GM10266 (cell line): ENCODE results near the gene TOX2.

Source experiments
- DNase-seq: peaks from one replicate; pipeline ENCODE4 v3.0.0; 2012; ENCODE audit errors: extremely low spot score
- CTCF ChIP-seq: IDR thresholded peaks from 2 replicates; pipeline ENCODE4 v1.5.1; 2012; ENCODE audit warnings: mild to moderate bottlenecking, low read depth; ENCODE audit not compliant: control insufficient read depth, insufficient read depth; ENCODE audit errors: missing control alignments

The TOX2 gene

GRCh38 chr20:44067650-44068081 lies 153.0 kb downstream of the TOX2 start:
- no peak for DNase-seq
- no peak for TF ChIP-seq CTCF

- no peak for DNase-seq
- TF ChIP-seq CTCF, result no peak
Observed at GRCh38 chr20:44068316-44069201, 153.9 kb downstream of the TOX2 start.

- no peak for TF ChIP-seq CTCF
- DNase-seq, result peak; percentile 64
Observed at GRCh38 chr20:44069203-44070011, 154.8 kb downstream of the TOX2 start.

GRCh38 chr20:44070139-44070900 lies 155.7 kb downstream of the TOX2 start:
- no peak for TF ChIP-seq CTCF
- no peak for DNase-seq

- no peak for DNase-seq
- TF ChIP-seq CTCF, result no peak
Observed at GRCh38 chr20:44071057-44071456, 156.4 kb downstream of the TOX2 start.

GRCh38 chr20:44071526-44072111 lies 157.0 kb downstream of the TOX2 start:
- no peak for TF ChIP-seq CTCF
- DNase-seq, result no peak
